ENCODE results near the gene TOMM20. TPM values are rescaled to one million over a fixed set of nuclear protein-coding genes. Genes with fewer than 3 reads are reported as not detected.
A peak's percentile ranks its signal among the peaks of the same experiment; 100 is the strongest.

TOMM20 gene
- total RNA-seq, 1 experiment from 2014 or later = 101 TPM

DNA sequence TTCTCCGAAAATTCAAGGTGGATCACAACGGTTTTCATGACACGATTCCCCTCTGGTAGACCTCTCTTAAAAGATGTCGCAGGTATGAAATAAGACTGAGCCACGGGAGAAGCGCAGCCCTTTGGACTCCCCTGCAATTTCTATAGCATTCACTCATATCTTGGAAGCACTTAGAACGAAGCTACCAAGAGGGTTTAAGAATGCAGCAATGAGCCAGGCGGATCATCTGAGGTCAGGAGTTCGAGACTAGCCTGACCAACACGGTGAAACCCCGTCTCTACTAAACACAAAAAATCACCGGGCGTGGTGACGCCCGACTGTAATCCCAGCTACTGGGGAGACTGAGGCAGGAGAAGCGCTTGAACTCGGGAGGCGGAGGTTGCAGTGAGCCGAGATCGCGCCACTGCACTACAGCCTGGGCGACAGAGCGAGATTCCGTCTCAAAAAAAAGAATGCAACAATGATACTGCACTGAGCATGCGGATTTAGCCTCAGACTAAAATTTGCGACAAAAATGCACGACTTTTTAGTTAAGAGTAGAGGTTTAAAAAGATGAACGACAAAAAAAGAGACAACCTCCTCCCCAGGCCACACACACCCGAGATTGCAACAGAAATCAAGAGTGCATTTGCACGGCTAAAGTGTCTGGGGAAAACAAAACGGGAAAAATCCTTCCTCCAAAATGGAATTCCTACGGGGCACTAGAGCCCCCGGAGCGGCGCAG is 743 bp downstream of the TOMM20 start:
- H3K4me3 ChIP-seq (ENCODE audit: low read depth in 2 of 2, low read length in 2 of 2) = peak overlapping the region; percentile 95 to 97
- peaks cover 12% of the 10 kb centered on the region for H3K4me1 ChIP-seq (ENCODE audit: control insufficient read depth, insufficient read depth, low read length)
- H3K36me3 ChIP-seq (ENCODE audit: control insufficient read depth, insufficient read depth, low read length) = peaks cover 16% of the 10 kb centered on the region
- intact Hi-C loops (cut with micrococcal nuclease; ENCODE audit: unreplicated experiment) = no loop called here
- TF ChIP-seq, protein P1, sequence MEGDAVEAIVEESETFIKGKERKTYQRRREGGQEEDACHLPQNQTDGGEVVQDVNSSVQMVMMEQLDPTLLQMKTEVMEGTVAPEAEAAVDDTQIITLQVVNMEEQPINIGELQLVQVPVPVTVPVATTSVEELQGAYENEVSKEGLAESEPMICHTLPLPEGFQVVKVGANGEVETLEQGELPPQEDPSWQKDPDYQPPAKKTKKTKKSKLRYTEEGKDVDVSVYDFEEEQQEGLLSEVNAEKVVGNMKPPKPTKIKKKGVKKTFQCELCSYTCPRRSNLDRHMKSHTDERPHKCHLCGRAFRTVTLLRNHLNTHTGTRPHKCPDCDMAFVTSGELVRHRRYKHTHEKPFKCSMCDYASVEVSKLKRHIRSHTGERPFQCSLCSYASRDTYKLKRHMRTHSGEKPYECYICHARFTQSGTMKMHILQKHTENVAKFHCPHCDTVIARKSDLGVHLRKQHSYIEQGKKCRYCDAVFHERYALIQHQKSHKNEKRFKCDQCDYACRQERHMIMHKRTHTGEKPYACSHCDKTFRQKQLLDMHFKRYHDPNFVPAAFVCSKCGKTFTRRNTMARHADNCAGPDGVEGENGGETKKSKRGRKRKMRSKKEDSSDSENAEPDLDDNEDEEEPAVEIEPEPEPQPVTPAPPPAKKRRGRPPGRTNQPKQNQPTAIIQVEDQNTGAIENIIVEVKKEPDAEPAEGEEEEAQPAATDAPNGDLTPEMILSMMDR (IDR thresholded peaks at IDR 0.05) = no peak
- TF ChIP-seq TCF7L2 (IDR thresholded peaks at IDR 0.05; ENCODE audit: low read depth, low read length) (no peak), POLR2AphosphoS5 (IDR thresholded peaks at IDR 0.05; ENCODE audit: low read depth, low read length) (no peak), SIN3A (IDR thresholded peaks at IDR 0.05; ENCODE audit: borderline replicate concordance, insufficient read depth, low read depth, low read length) (no peak)
- TF ChIP-seq, protein P2, sequence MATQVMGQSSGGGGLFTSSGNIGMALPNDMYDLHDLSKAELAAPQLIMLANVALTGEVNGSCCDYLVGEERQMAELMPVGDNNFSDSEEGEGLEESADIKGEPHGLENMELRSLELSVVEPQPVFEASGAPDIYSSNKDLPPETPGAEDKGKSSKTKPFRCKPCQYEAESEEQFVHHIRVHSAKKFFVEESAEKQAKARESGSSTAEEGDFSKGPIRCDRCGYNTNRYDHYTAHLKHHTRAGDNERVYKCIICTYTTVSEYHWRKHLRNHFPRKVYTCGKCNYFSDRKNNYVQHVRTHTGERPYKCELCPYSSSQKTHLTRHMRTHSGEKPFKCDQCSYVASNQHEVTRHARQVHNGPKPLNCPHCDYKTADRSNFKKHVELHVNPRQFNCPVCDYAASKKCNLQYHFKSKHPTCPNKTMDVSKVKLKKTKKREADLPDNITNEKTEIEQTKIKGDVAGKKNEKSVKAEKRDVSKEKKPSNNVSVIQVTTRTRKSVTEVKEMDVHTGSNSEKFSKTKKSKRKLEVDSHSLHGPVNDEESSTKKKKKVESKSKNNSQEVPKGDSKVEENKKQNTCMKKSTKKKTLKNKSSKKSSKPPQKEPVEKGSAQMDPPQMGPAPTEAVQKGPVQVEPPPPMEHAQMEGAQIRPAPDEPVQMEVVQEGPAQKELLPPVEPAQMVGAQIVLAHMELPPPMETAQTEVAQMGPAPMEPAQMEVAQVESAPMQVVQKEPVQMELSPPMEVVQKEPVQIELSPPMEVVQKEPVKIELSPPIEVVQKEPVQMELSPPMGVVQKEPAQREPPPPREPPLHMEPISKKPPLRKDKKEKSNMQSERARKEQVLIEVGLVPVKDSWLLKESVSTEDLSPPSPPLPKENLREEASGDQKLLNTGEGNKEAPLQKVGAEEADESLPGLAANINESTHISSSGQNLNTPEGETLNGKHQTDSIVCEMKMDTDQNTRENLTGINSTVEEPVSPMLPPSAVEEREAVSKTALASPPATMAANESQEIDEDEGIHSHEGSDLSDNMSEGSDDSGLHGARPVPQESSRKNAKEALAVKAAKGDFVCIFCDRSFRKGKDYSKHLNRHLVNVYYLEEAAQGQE (IDR thresholded peaks at IDR 0.05; ENCODE audit: insufficient read depth in 1 of 2, low read depth in 2 of 2, low read length in 1 of 2) = no peak
- no peaks in the 10 kb centered on the region for H3K9me3 ChIP-seq (ENCODE audit: control insufficient read depth, insufficient read depth, low read depth, low read length)
- ChIA-PET POLR2A (interaction anchor here (0.5 kb wide), 2 partner anchors 13 to 224 kb away, joined by 3 to 4 read pairs; no protein-coding TSS in a partner anchor), CTCF (no interaction called here)
- in situ Hi-C loops (cut with HindIII; ENCODE audit: low pct_unique_long_range_greater_than_20kb, low sequenced_read_pairs) = no loop called here
- H3K27ac ChIP-seq (ENCODE audit: low read length) = peak overlapping the region; percentile 97
- no peak for DNase-seq (ENCODE audit: low read depth, low spot score)
- H3K27me3 ChIP-seq (ENCODE audit: control insufficient read depth, insufficient read depth, low read length) = no peaks in the 10 kb centered on the region
- no peak for ATAC-seq
- no TSS peak for BruUV-seq (replicated peaks)

DNA sequence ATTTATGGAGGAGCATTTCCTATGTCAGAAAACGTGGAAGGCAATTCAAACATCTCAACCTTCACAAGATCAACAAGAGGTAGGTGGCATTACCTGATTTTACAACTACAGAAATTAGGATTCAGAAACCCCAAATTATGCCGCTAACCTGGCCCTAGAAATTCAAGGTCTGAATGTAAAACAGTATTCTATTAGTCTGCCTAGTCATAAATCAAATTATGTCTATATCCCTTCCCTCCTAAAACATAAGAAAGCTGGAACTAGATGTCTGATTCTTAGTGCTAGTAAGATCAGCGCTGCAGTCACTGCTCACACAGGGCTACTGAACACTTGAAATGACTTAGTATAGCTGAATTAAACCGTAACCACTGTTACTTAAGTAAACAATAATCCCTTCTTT is 1.4 kb downstream of the TOMM20 start:
- ChIA-PET POLR2A (interaction anchor here (0.6 kb wide), 2 partner anchors 32 to 708 kb away, joined by 3 to 6 read pairs; no protein-coding TSS in a partner anchor), CTCF (no interaction called here)
- H3K27ac ChIP-seq (ENCODE audit: low read length) = peak overlapping the region; percentile 97

DNA sequence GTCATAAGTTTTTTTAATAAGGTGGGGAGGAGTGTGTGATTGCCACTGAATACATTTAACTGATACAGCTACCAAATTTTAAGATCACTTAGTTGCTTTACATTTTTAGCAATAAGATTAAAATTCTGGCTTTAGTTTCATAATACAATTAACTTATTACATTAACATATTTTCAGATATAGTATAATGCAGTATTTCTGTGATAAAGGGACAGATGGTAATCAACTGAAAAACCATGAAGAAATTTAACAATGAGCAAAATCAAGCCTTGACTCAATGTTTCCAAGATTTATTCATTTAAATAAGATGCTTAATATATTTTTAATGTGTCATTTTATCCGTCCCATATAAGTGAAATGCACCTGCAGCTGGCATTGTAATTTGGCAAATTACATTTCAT is 4.0 kb downstream of the TOMM20 start:
- CTCF ChIA-PET = no interaction called here
- peaks cover 32% of the 10 kb centered on the region for H3K36me3 ChIP-seq (ENCODE audit: control insufficient read depth, insufficient read depth, low read length)
- TSS peak; percentile 4 for BruUV-seq (replicated peaks)
- no peak overlapping the region for H3K4me3 ChIP-seq (ENCODE audit: low read depth in 2 of 2, low read length in 2 of 2)
- DNase-seq (ENCODE audit: low read depth, low spot score) = no peak
- H3K27me3 ChIP-seq (ENCODE audit: control insufficient read depth, insufficient read depth, low read length) = no peaks in the 10 kb centered on the region
- H3K27ac ChIP-seq (ENCODE audit: low read length) = no peak overlapping the region
- ATAC-seq = no peak
- intact Hi-C loops (cut with micrococcal nuclease; ENCODE audit: unreplicated experiment) = no loop called here
- H3K4me1 ChIP-seq (ENCODE audit: control insufficient read depth, insufficient read depth, low read length) = peaks cover 8% of the 10 kb centered on the region
- in situ Hi-C loops (cut with HindIII; ENCODE audit: low pct_unique_long_range_greater_than_20kb, low sequenced_read_pairs) = no loop called here
- H3K9me3 ChIP-seq (ENCODE audit: control insufficient read depth, insufficient read depth, low read depth, low read length) = no peaks in the 10 kb centered on the region
- POLR2A ChIA-PET = no interaction called here
- TF ChIP-seq, protein P1 (IDR thresholded peaks at IDR 0.05) = no peak

More for the DNA sequence above, 1.4 kb downstream of the TOMM20 start:
- Histone ChIP-seq H3K4me3 (ENCODE audit: low read depth in 2 of 2, low read length in 2 of 2) (peak overlapping the region; percentile 95 to 97), H3K27me3 (ENCODE audit: control insufficient read depth, insufficient read depth, low read length) (no peaks in the 10 kb centered on the region), H3K36me3 (ENCODE audit: control insufficient read depth, insufficient read depth, low read length) (peaks cover 17% of the 10 kb centered on the region), H3K9me3 (ENCODE audit: control insufficient read depth, insufficient read depth, low read depth, low read length) (no peaks in the 10 kb centered on the region), H3K4me1 (ENCODE audit: control insufficient read depth, insufficient read depth, low read length) (peaks cover 12% of the 10 kb centered on the region)
- ATAC-seq (no peak), DNase-seq (ENCODE audit: low read depth, low spot score) (no peak)
- no peak for TF ChIP-seq SIN3A (IDR thresholded peaks at IDR 0.05; ENCODE audit: borderline replicate concordance, insufficient read depth, low read depth, low read length)
- TF ChIP-seq TCF7L2 (IDR thresholded peaks at IDR 0.05; ENCODE audit: low read depth, low read length) = no peak
- BruUV-seq (replicated peaks) = TSS peak; percentile 75
- in situ Hi-C loops (cut with HindIII; ENCODE audit: low pct_unique_long_range_greater_than_20kb, low sequenced_read_pairs) (no loop called here), intact Hi-C loops (cut with micrococcal nuclease; ENCODE audit: unreplicated experiment) (no loop called here)
